ENCODE measurements around the gene FAM131C. TPM values are rescaled to one million over a fixed set of nuclear protein-coding genes. Genes with fewer than 3 reads are reported as not detected.

Gene FAM131C
- polyA plus RNA-seq, 1 donor from 2014 or later = 0.97 TPM

DNA sequence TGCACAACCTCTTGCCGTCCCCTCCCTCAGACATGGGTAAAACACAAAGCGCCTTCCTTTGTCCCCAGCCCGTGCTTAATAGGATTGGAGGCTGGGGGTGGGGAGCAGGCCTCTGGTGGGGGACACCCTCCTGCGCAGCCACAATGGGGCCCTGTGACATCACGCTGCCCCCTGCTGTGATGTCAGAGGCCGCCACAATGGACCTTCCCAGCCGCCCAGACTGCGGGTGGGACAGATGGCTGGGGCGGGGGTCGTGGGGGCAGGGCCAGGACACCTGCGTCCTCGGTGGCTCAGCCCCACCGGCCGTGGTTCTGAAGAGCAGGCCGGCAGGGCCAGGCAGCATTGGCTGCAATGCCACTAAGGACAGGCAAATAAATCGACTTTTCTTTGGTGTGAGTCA is 42.6 kb upstream of the FAM131C start:
- Histone ChIP-seq H3K9me3 (ENCODE audit: low read length) (no peaks in the 10 kb centered on the region), H3K4me2 (ENCODE audit: low read length) (no peak overlapping the region), H3K79me2 (replicated peaks; ENCODE audit: insufficient read depth, low read length) (no peaks in the 10 kb centered on the region), H3K27me3 (ENCODE audit: insufficient read depth, low read depth, low read length) (no peaks in the 10 kb centered on the region), H3K36me3 (ENCODE audit: insufficient read depth, low read length) (no peaks in the 10 kb centered on the region), H3F3A (ENCODE audit: insufficient read depth, low read length, poor library complexity, severe bottlenecking) (no peaks in the 10 kb centered on the region), H3K4me3 (ENCODE audit: low read length) (no peak overlapping the region), H3K9me2 (ENCODE audit: insufficient read depth, low read length) (no peaks in the 10 kb centered on the region), H2AFZ (ENCODE audit: low read depth, low read length) (peak overlapping the region; percentile 14), H4K20me1 (ENCODE audit: insufficient read depth) (no peaks in the 10 kb centered on the region), H3K27ac (ENCODE audit: low read length) (no peak overlapping the region), H3K9ac (ENCODE audit: low read length) (peak overlapping the region; percentile 39)
- TF ChIP-seq EP300 (conservative IDR thresholded peaks at IDR 0.05; ENCODE audit: poor library complexity, severe bottlenecking) (no peak), EZH2 (IDR thresholded peaks at IDR 0.05; ENCODE audit: borderline replicate concordance, insufficient read depth, low read length, poor library complexity, severe bottlenecking) (no peak), TAF1 (IDR thresholded peaks at IDR 0.05; ENCODE audit: low read depth) (no peak), MXI1 (conservative IDR thresholded peaks at IDR 0.05; ENCODE audit: poor library complexity, severe bottlenecking) (no peak), POLR2AphosphoS5 (IDR thresholded peaks at IDR 0.05) (no peak), SMC3 (conservative IDR thresholded peaks at IDR 0.05; ENCODE audit: poor library complexity) (no peak), RAD21 (conservative IDR thresholded peaks at IDR 0.05) (no peak)
- TF ChIP-seq, protein P1, sequence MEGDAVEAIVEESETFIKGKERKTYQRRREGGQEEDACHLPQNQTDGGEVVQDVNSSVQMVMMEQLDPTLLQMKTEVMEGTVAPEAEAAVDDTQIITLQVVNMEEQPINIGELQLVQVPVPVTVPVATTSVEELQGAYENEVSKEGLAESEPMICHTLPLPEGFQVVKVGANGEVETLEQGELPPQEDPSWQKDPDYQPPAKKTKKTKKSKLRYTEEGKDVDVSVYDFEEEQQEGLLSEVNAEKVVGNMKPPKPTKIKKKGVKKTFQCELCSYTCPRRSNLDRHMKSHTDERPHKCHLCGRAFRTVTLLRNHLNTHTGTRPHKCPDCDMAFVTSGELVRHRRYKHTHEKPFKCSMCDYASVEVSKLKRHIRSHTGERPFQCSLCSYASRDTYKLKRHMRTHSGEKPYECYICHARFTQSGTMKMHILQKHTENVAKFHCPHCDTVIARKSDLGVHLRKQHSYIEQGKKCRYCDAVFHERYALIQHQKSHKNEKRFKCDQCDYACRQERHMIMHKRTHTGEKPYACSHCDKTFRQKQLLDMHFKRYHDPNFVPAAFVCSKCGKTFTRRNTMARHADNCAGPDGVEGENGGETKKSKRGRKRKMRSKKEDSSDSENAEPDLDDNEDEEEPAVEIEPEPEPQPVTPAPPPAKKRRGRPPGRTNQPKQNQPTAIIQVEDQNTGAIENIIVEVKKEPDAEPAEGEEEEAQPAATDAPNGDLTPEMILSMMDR (IDR thresholded peaks at IDR 0.05; ENCODE audit: poor library complexity, severe bottlenecking) = no peak
- TF ChIP-seq, protein P2, sequence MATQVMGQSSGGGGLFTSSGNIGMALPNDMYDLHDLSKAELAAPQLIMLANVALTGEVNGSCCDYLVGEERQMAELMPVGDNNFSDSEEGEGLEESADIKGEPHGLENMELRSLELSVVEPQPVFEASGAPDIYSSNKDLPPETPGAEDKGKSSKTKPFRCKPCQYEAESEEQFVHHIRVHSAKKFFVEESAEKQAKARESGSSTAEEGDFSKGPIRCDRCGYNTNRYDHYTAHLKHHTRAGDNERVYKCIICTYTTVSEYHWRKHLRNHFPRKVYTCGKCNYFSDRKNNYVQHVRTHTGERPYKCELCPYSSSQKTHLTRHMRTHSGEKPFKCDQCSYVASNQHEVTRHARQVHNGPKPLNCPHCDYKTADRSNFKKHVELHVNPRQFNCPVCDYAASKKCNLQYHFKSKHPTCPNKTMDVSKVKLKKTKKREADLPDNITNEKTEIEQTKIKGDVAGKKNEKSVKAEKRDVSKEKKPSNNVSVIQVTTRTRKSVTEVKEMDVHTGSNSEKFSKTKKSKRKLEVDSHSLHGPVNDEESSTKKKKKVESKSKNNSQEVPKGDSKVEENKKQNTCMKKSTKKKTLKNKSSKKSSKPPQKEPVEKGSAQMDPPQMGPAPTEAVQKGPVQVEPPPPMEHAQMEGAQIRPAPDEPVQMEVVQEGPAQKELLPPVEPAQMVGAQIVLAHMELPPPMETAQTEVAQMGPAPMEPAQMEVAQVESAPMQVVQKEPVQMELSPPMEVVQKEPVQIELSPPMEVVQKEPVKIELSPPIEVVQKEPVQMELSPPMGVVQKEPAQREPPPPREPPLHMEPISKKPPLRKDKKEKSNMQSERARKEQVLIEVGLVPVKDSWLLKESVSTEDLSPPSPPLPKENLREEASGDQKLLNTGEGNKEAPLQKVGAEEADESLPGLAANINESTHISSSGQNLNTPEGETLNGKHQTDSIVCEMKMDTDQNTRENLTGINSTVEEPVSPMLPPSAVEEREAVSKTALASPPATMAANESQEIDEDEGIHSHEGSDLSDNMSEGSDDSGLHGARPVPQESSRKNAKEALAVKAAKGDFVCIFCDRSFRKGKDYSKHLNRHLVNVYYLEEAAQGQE (IDR thresholded peaks at IDR 0.05; ENCODE audit: borderline replicate concordance) = no peak

DNA sequence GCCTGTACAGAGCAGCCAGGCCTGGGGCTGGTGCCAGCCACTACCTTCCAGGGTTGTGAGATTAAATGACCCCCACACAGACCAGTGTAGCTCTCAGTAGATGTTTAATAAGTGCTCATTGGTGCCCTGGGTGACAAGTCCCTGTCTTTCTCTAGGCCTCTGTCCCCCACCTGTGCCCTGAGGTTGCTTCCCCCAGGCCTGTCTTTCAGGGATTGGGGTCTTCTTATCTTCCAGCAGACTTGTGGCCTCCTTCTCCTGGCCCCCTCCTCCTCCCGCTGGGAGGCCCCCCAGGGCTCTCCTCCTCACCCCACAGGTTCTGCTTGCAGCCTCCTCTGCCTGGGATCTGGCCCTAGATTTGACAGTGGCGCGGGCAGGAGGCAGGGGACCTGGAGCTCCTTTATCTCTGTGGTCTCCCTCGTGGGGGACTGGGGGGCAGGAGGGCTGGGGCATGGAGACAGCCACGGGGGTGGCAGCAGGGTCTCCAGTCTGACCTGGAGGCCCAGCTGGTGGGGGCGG is 42.1 kb upstream of the FAM131C start:
- no peak overlapping the region for H3K27ac ChIP-seq (ENCODE audit: low read length)
- no peaks in the 10 kb centered on the region for H3K27me3 ChIP-seq (ENCODE audit: insufficient read depth, low read depth, low read length)
- H3K4me2 ChIP-seq (ENCODE audit: low read length) = no peak overlapping the region
- TF ChIP-seq, protein P2 (IDR thresholded peaks at IDR 0.05; ENCODE audit: borderline replicate concordance) = no peak
- TF ChIP-seq POLR2AphosphoS5 (IDR thresholded peaks at IDR 0.05) (no peak), MXI1 (conservative IDR thresholded peaks at IDR 0.05; ENCODE audit: poor library complexity, severe bottlenecking) (no peak), TAF1 (IDR thresholded peaks at IDR 0.05; ENCODE audit: low read depth) (no peak), SMC3 (conservative IDR thresholded peaks at IDR 0.05; ENCODE audit: poor library complexity) (no peak), EP300 (conservative IDR thresholded peaks at IDR 0.05; ENCODE audit: poor library complexity, severe bottlenecking) (no peak), EZH2 (IDR thresholded peaks at IDR 0.05; ENCODE audit: borderline replicate concordance, insufficient read depth, low read length, poor library complexity, severe bottlenecking) (no peak), RAD21 (conservative IDR thresholded peaks at IDR 0.05) (no peak)
- TF ChIP-seq, protein P1 (IDR thresholded peaks at IDR 0.05; ENCODE audit: poor library complexity, severe bottlenecking) = no peak
- no peaks in the 10 kb centered on the region for H3K9me3 ChIP-seq (ENCODE audit: low read length)
- peak overlapping the region; percentile 14 for H2AFZ ChIP-seq (ENCODE audit: low read depth, low read length)
- no peaks in the 10 kb centered on the region for H3K9me2 ChIP-seq (ENCODE audit: insufficient read depth, low read length)
- H3K4me3 ChIP-seq (ENCODE audit: low read length) = no peak overlapping the region
- H3K36me3 ChIP-seq (ENCODE audit: insufficient read depth, low read length) = no peaks in the 10 kb centered on the region
- H3K9ac ChIP-seq (ENCODE audit: low read length) = peak overlapping the region; percentile 39
- no peaks in the 10 kb centered on the region for H3F3A ChIP-seq (ENCODE audit: insufficient read depth, low read length, poor library complexity, severe bottlenecking)
- H4K20me1 ChIP-seq (ENCODE audit: insufficient read depth) = no peaks in the 10 kb centered on the region
- H3K79me2 ChIP-seq (replicated peaks; ENCODE audit: insufficient read depth, low read length) = no peaks in the 10 kb centered on the region

All from neural cell (in vitro differentiated cells).